Esophagus muscularis mucosa (tissue), 4 donors: ENCODE data around the gene RAPGEF1.
A peak's percentile ranks its signal among the peaks of the same experiment; 100 is the strongest.

Experiments
- EP300 ChIP-seq: sonication (generic); formaldehyde crosslinking; IDR thresholded peaks from one replicate; pipeline ENCODE4 v1.6.1; 2017; ENCODE audit warnings: antibody characterized with exemption
- POLR2A ChIP-seq: fragments of 450-650 bp; IDR thresholded peaks from one replicate; pipeline ENCODE4 v1.6.1; 2017; ENCODE audit warnings: antibody characterized with exemption, moderate library complexity, mild to moderate bottlenecking, low read depth
- POLR2AphosphoS5 ChIP-seq, 2 donors: sonication (generic); formaldehyde crosslinking; IDR thresholded peaks; one replicate each; pipeline ENCODE4 v1.6.1; 2017; ENCODE audit warnings: antibody characterized with exemption in 2 of 2
- TF ChIP-seq, protein P1 (sequence below), 3 experiments: fragments of 200-600 bp in 2 of 3; fragments of 450-650 bp in 1 of 3; sonication (generic) in 2 of 3; IDR thresholded peaks; one replicate each; pipeline ENCODE4 v1.5.1; 2017 to 2019; ENCODE audit warnings: antibody characterized with exemption in 3 of 3, mild to moderate bottlenecking in 2 of 3, moderate library complexity in 1 of 3

- no peak for TF ChIP-seq POLR2A
- TF ChIP-seq, protein P1, sequence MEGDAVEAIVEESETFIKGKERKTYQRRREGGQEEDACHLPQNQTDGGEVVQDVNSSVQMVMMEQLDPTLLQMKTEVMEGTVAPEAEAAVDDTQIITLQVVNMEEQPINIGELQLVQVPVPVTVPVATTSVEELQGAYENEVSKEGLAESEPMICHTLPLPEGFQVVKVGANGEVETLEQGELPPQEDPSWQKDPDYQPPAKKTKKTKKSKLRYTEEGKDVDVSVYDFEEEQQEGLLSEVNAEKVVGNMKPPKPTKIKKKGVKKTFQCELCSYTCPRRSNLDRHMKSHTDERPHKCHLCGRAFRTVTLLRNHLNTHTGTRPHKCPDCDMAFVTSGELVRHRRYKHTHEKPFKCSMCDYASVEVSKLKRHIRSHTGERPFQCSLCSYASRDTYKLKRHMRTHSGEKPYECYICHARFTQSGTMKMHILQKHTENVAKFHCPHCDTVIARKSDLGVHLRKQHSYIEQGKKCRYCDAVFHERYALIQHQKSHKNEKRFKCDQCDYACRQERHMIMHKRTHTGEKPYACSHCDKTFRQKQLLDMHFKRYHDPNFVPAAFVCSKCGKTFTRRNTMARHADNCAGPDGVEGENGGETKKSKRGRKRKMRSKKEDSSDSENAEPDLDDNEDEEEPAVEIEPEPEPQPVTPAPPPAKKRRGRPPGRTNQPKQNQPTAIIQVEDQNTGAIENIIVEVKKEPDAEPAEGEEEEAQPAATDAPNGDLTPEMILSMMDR (IDR thresholded peaks at IDR 0.05): no peak
- TF ChIP-seq EP300: no peak
- peak in 1 of 2 donors; percentile 16 for TF ChIP-seq POLR2AphosphoS5 (IDR thresholded peaks at IDR 0.05)
Observed at GRCh38 chr9:131733541-131734061, 6.3 kb downstream of the RAPGEF1 start.
